Naive thymus-derived CD8-positive, alpha-beta T cell (primary cell): ENCODE measurements around the gene GLUL. TPM values are rescaled to one million over a fixed set of nuclear protein-coding genes. Genes with fewer than 3 reads are reported as not detected.

Experiments
- ATAC-seq, 2 donors: fragments of 150-1000 bp; cut with Tn5 transposase in 1 of 2; sonication (Bioruptor Pico), chemical (Tn5 transposase) in 1 of 2; 1 replicate in 1 of 2; 2 replicates in 1 of 2; pipeline ENCODE4 v1.10.0; 2021; ENCODE audit warnings: mild to moderate bottlenecking in 2 of 2, moderate library complexity in 2 of 2
- POLR2A ChIA-PET: fragments of 350-600 bp; sonication (Branson Sonifier 250); formaldehyde crosslinking; loops from one replicate; lab custom pipeline; 2021; ENCODE audit warnings: antibody characterized with exemption; lab: Charles Lee
- DNase-seq, 10 donors: peaks; one replicate each; pipeline versions ENCODE4 v3.0.0 to v3.0.0-alpha.2; 2020 to 2022
- H3K27ac Mint-ChIP-seq, 10 donors: one replicate each; pipeline ENCODE4 v1.8.0; 2020 to 2022; ENCODE audit warnings: mild to moderate bottlenecking in 10 of 10, mixed read lengths in 10 of 10, moderate library complexity in 4 of 10, inconsistent platforms in 1 of 10
- H3K27me3 Mint-ChIP-seq, 5 donors: one replicate each; pipeline ENCODE4 v1.8.0; 2021 to 2022; ENCODE audit warnings: mixed read lengths in 5 of 5
- H3K36me3 Mint-ChIP-seq, 3 donors: one replicate each; pipeline ENCODE4 v1.8.0; 2020 to 2022; ENCODE audit warnings: mixed read lengths in 3 of 3, mild to moderate bottlenecking in 2 of 3, inconsistent platforms in 1 of 3
- H3K4me1 Mint-ChIP-seq, 4 donors: one replicate each; pipeline ENCODE4 v1.8.0; 2021 to 2022; ENCODE audit warnings: mixed read lengths in 4 of 4
- H3K4me3 Mint-ChIP-seq, 10 donors: one replicate each; pipeline ENCODE4 v1.8.0; 2020 to 2022; ENCODE audit warnings: mild to moderate bottlenecking in 10 of 10, mixed read lengths in 10 of 10, moderate library complexity in 6 of 10, inconsistent platforms in 1 of 10
- H3K9me3 Mint-ChIP-seq, 9 donors: one replicate each; pipeline ENCODE4 v1.8.0; 2020 to 2022; ENCODE audit warnings: mixed read lengths in 9 of 9, mild to moderate bottlenecking in 3 of 9, inconsistent platforms in 1 of 9, moderate library complexity in 1 of 9
- polyA plus RNA-seq, 3 donors: library from polyadenylated mRNA; unstranded; fragments of 300-500 nt; fragmentation: Illumina TruSeq; gene quantifications; one replicate each; pipeline ENCODE4 v1.2.3, GENCODE V29; 2021
- total RNA-seq, 8 experiments: library from RNA in 2 of 8; stranded (reverse) in 2 of 8; gene quantifications; one replicate each; pipeline ENCODE4 v1.2.3 and lab custom pipeline; 2021 to 2026

GLUL gene
- total and polyA plus RNA-seq, 5 experiments from 2014 or later: 4.8 to 38.1 (median 10.2) TPM

DNA sequence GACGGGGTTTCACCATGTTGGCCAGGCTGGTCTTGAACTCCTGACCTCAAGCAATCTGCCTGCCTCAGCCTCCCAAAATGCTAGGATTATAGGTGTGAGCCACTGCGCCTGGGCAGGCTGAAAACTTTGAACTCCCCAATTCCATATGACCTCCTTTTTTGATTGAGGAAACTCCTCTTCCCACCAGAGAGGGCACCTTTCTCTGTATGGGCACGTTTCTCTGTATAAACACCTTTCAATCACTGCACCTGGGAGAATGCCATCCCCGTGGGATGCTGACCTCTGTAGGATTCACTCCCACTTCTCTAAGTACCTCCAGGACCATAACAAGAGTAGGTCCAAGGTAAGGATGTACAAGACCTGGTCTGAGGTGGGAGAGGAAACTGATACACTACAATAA lies 18.5 kb upstream of the GLUL start:
- ATAC-seq (no peak), DNase-seq (no peak)
- Mint-ChIP-seq H3K27me3 (peaks cover 12 to 61% (median 21%) of the 10 kb centered on the region in 5 donors), H3K9me3 (peaks cover 0 to 13% (median 6%) of the 10 kb centered on the region in 9 donors), H3K4me1 (no peaks in the 10 kb centered on the region), H3K36me3 (peaks cover 0 to 7% (median 0%) of the 10 kb centered on the region in 3 donors), H3K27ac (no peak overlapping the region), H3K4me3 (no peak overlapping the region)
- POLR2A ChIA-PET: no interaction called here

DNA sequence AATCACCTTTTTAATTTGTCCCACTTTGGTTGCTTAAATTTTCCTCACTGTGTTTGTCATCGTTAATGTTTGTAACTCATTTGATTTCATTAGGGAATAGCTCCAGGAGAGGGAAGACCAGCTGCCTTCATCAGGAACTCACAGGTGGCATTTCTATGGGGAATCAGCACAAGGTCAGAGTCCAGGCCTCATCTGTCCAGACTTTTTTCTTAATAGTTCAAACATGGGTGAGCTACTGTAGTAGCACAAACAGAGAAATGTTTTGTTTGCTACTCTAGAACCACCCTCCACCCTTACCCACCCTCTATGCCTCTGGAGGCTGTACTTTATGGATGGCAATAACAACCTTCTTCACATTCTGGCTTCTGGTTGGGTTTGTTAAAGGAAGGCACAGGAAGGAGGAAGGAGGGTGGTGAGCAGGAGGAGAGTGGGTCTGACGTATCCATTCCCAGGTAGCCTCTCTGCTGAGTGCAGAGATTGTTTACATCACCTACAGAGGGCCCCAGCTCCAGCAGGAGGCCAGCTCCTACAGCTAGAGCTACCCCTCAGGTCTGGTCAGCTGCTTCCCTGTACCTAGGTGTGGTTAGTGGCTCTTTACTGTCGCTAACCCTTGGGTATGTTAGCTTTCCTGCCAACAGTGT lies 17.0 kb upstream of the GLUL start:
- Mint-ChIP-seq H3K4me1 (no peaks in the 10 kb centered on the region), H3K27ac (no peak overlapping the region), H3K4me3 (no peak overlapping the region), H3K36me3 (peaks cover 0 to 7% (median 0%) of the 10 kb centered on the region in 3 donors), H3K27me3 (peaks cover 8 to 51% (median 16%) of the 10 kb centered on the region in 5 donors), H3K9me3 (peaks cover 0 to 21% (median 6%) of the 10 kb centered on the region in 9 donors)
- POLR2A ChIA-PET: no interaction called here
- ATAC-seq: no peak
- no peak for DNase-seq

DNA sequence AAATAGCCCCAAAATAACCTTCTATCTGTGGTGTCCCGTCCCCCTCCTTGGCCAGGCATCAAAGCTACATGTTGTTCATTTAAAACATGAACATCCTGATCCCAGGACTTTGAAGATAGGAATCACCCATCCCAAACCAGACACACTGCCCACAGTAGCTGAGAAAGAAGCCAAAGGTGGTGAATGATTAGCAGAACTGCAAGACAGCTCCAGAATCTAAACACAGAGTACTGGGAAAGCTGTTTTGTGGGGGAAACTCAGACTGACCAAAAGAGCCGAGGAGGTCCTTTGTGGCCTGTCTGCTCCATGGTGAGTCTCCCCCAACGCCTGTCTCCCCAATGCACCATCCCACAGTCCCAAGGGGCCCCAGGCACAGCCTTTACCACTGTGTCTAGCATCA lies 16.1 kb upstream of the GLUL start:
- Mint-ChIP-seq H3K27ac (no peak overlapping the region), H3K36me3 (peaks cover 0 to 7% (median 0%) of the 10 kb centered on the region in 3 donors), H3K27me3 (peaks cover 8 to 49% (median 16%) of the 10 kb centered on the region in 5 donors), H3K4me3 (no peak overlapping the region), H3K4me1 (no peaks in the 10 kb centered on the region), H3K9me3 (peaks cover 0 to 21% (median 6%) of the 10 kb centered on the region in 9 donors)
- DNase-seq (no peak), ATAC-seq (no peak)
- POLR2A ChIA-PET: no interaction called here

DNA sequence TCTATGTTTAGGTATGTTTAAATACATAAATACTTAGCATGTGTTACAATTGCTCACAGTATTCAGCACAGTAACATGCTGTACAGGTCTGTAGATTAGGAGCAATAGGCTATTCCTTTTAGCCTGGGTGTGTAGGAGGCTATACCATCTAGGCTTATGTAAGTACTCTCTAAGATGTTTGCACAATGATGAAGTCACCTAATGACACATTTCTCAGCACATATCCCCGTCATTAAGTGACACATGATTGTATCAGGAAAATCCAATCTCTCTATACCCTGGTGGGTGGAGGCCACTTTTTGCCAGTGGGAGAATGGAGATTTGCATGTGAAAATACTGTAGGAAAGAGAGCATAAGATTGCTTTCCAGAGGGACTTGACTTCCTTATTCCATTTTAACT lies 14.4 kb upstream of the GLUL start:
- Mint-ChIP-seq H3K4me3 (no peak overlapping the region), H3K27me3 (peaks cover 8 to 49% (median 16%) of the 10 kb centered on the region in 5 donors), H3K9me3 (peaks cover 0 to 21% (median 6%) of the 10 kb centered on the region in 9 donors), H3K27ac (no peak overlapping the region), H3K36me3 (peaks cover 0 to 7% (median 0%) of the 10 kb centered on the region in 3 donors), H3K4me1 (no peaks in the 10 kb centered on the region)
- POLR2A ChIA-PET: interaction anchor here (0.6 kb wide), 1 partner anchor 312 kb away, joined by 3 read pairs; no protein-coding TSS in a partner anchor
- DNase-seq (no peak), ATAC-seq (no peak)

DNA sequence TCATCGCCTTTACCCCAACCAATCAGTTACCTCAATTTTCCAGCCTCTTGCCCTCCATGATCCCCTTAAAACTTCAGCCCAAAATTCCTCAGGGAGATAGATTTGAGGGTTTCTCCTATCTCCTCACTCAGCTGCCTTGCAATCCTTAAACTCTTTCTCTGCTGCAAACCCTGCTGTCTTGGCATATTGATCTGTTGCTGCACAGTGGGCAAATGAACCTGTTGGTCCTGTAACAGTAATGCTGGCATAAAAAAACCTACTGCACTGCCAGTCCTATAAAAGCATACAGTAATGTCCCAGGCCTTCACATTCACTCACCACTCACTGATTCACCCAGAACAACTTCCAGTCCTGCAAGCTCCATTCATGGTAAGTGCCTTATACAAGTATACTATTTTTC lies 14.0 kb upstream of the GLUL start:
- DNase-seq (no peak), ATAC-seq (no peak)
- Mint-ChIP-seq H3K9me3 (peaks cover 0 to 21% (median 6%) of the 10 kb centered on the region in 9 donors), H3K27ac (peak overlapping the region in 1 of 10 donors; percentile 40), H3K4me3 (no peak overlapping the region), H3K27me3 (peaks cover 8 to 47% (median 16%) of the 10 kb centered on the region in 5 donors), H3K4me1 (no peaks in the 10 kb centered on the region), H3K36me3 (peaks cover 0 to 7% (median 0%) of the 10 kb centered on the region in 3 donors)
- POLR2A ChIA-PET: no interaction called here

DNA sequence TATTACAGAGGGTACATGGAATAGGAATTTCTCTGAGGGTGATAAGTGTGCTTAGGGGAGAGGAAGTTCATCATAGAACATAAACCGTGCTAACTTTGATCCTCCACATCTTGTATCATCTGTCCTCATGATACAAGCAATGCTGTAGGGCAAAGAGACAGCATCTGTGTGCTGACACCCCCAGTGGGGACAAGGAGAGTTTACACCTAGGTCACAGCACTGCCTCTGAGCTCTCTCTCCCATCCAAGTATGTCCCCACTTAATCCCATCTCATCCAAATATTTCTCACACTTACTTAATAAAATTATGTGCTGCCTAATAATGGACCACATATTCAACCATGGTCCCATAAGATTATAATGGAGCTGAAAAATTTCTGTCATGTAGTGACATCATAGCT lies 13.2 kb upstream of the GLUL start:
- POLR2A ChIA-PET: no interaction called here
- H3K27me3 Mint-ChIP-seq: peaks cover 8 to 39% (median 16%) of the 10 kb centered on the region in 5 donors
- H3K9me3 Mint-ChIP-seq: peaks cover 0 to 21% (median 6%) of the 10 kb centered on the region in 9 donors
- H3K4me3 Mint-ChIP-seq: no peak overlapping the region
- DNase-seq: no peak
- no peak overlapping the region for H3K27ac Mint-ChIP-seq
- peaks cover 0 to 7% (median 0%) of the 10 kb centered on the region in 3 donors for H3K36me3 Mint-ChIP-seq
- no peak for ATAC-seq
- no peaks in the 10 kb centered on the region for H3K4me1 Mint-ChIP-seq

DNA sequence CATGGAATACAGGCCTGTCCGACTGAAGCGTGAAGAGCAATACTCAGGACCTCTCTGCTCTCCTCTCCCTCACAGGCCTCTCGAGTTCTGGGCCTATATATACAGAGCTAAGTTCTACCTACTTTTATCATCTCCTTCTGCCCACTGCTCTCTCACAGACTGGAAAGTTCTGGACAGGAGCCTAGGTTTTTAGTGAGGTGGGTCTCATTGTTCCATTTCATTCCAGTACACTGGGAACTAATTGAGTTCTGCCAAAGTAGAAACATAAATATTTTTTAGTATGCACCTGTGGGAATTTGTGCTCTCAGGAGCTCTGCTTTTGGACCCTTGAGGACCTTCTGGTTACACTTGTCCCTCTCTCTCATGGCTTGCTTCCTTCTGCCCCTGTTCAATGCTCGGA lies 9.0 kb upstream of the GLUL start, which contains the start of gene TEDDM1:
TSS of gene TEDDM1 (minus strand) at position 101 of the 400 bp plus-strand sequence. CDS start 182 bp downstream, outside the sequence.
- POLR2A ChIA-PET: no interaction called here
- peaks cover 0 to 12% (median 3%) of the 10 kb centered on the region in 9 donors for H3K9me3 Mint-ChIP-seq
- H3K4me3 Mint-ChIP-seq: no peak within 1 kb of the TSS
- peaks cover 2 to 6% (median 4%) of the 10 kb centered on the region in 4 donors for H3K4me1 Mint-ChIP-seq
- H3K27ac Mint-ChIP-seq: peak within 1 kb of the TSS in 1 of 10 donors; percentile 4
- no peak for ATAC-seq
- H3K36me3 Mint-ChIP-seq: peaks cover 0 to 5% (median 0%) of the 10 kb centered on the region in 3 donors
- H3K27me3 Mint-ChIP-seq: peaks cover 4 to 23% (median 10%) of the 10 kb centered on the region in 5 donors
- no peak for DNase-seq

DNA sequence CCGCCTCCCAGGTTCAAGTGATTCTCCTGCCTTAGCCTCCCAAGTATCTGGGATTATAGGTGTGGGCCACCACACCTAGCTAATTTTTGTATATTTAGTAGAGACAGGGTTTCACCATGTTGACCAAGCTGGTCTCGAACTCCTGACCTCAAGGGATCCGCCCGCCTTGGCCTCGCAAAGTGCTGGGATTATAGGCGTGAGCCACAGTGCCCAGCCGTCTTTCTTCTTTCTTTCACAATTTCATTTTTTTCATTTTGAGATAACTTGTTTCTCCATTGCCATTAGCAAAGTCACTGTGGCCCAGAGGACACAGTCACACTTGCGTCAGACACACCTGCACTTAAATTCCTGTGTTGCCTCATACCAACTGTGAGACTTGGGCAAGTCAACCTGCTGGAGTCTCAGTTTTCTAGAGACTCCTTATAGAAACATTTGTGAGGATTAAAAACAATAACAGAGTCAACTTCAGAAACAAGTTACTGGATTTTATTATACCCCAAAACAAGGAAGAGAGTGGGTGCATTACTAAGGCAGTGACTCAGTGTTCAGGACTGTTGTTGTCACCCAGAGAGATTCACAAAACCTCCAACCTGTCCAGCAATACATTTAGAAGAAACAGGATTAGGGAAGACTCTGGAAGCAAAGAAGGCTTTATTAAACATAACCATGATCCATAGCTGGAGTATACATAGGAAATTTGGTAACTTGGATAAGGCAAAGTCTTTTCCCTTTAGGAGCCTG lies 6.2 kb upstream of the GLUL start:
- Mint-ChIP-seq H3K4me3 (no peak overlapping the region), H3K27me3 (peaks cover 2 to 39% (median 12%) of the 10 kb centered on the region in 5 donors), H3K4me1 (peaks cover 2 to 9% (median 6%) of the 10 kb centered on the region in 4 donors), H3K36me3 (no peaks in the 10 kb centered on the region), H3K27ac (no peak overlapping the region), H3K9me3 (no peaks in the 10 kb centered on the region)
- ATAC-seq (no peak), DNase-seq (no peak)
- POLR2A ChIA-PET: no interaction called here

DNA sequence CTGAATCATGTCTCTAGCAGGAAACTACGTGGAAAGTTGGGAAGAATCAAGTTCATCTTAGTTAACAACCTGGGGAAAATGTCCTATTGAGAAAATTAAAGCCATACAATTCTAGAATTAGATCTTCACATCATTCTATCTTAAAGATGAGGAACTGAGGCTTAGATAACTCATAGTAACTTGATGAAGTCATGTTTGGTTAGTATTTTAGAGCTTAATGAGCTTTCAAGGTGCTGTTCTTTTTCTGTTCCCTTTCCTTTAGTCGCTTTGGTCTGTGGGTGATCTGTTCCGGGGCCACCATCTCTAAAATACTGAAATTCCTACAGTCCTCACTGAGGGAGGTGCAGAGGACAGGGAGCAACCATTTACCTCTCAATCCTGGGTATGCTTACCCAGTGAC lies 4.3 kb upstream of the GLUL start:
- no peak for DNase-seq
- H3K36me3 Mint-ChIP-seq: no peaks in the 10 kb centered on the region
- POLR2A ChIA-PET: interaction anchor here (1.5 kb wide), 1 partner anchor 311 kb away, joined by 5 read pairs; no protein-coding TSS in a partner anchor
- no peak overlapping the region for H3K4me3 Mint-ChIP-seq
- H3K27ac Mint-ChIP-seq: no peak overlapping the region
- peaks cover 2 to 51% (median 15%) of the 10 kb centered on the region in 5 donors for H3K27me3 Mint-ChIP-seq
- H3K9me3 Mint-ChIP-seq: no peaks in the 10 kb centered on the region
- peaks cover 6 to 19% (median 15%) of the 10 kb centered on the region in 4 donors for H3K4me1 Mint-ChIP-seq
- no peak for ATAC-seq

DNA sequence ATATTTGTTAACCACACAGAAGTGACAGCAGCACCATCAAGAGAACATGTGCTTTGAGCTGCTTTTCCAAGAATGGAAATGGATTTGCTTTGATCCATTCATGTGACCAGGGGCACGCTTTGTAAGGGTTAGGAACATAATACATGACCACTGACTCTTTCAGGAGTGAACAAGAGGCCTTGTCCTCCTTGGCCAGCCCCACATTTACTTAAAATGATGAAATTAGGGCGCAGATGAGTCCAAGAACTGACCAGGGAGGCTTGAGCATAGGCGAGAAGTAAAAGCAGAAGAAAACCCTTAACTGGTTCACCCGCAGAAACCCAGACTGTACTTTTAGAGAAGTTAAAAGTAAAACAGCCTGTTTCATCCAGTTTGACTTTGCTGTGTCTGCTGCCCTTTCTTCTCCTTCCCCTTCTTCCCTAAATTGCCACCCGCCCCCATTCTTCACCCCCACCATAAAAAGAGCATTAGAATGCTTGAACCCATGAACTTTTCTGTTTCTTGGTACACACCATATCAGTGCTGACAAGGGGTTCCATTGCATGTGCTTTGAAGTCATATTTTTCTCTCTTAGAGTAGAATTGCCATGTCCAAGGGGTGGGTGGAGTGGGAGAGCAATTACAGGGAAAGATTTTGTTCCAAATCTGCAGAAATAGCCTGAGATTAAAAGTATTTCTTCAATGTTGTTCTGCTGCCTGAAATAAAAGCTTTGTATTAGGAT lies 2.6 kb upstream of the GLUL start:
- Mint-ChIP-seq H3K27me3 (peaks cover 6 to 65% (median 17%) of the 10 kb centered on the region in 5 donors), H3K4me1 (peaks cover 15 to 34% (median 28%) of the 10 kb centered on the region in 4 donors), H3K27ac (peak overlapping the region in 1 of 10 donors; percentile 26), H3K36me3 (no peaks in the 10 kb centered on the region), H3K4me3 (peak overlapping the region in 1 of 10 donors; percentile 5), H3K9me3 (no peaks in the 10 kb centered on the region)
- DNase-seq: no peak
- POLR2A ChIA-PET: no interaction called here
- ATAC-seq: no peak

DNA sequence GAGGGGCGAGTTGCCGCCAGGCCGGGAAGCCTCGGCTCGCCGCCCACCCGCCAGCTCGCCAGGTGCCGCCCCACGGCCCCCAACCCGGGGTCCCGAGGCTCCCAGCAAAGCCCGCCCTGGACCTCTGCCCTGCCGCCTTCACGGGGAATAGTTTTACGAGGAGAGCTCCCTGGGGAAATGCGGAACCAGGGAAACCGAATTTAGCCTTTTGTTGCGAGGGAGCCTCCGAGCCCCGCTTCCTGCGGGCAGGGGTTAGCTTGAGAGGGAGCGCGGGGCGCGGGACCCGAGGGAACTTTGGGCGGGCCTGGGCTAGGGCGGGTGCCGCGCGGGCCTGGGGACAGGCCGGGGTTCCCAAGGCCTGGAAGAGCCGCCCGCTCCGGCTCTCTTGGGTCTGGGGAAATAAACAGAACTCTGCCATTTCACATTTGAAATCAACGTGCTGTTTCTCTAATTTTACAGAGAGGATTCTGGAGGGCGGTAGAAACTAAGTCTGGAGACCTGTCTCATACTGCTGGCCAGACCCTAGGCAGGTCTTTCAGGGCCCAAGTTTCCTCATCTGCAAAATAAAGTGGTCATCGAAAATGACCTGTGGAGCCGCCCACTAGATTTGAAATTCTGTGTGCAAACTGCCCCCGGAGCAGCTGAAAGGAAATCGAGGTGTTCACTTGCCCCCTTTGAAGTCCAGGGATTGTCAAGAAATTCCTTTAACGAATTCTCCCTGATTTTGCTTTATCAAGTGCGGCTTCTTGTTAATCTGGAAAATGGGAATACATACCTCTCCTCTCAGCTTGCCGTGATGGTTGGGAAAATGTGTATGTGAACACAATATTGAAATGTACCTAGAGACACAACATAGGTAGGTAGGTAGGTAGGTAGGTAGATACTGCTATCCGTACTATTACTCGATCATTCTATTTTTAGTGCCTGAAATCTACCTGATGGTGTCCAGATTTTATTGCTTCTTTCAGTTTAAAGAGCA lies 749 bp upstream of the GLUL start:
- H3K27ac Mint-ChIP-seq: peak overlapping the region in 3 of 10 donors; percentile 9 to 29 (median 22)
- peak overlapping the region; percentile 49 to 97 (median 76) for H3K4me3 Mint-ChIP-seq

More for the DNA sequence above, 749 bp upstream of the GLUL start:
- DNase-seq (peak in 6 of 10 donors; percentile 2 to 23 (median 12)), ATAC-seq (peak in 1 of 2 donors; percentile 24)
- H3K36me3 Mint-ChIP-seq: no peaks in the 10 kb centered on the region
- POLR2A ChIA-PET: interaction anchor here (1.2 kb wide), 1 partner anchor 307 kb away, joined by 4 read pairs; no protein-coding TSS in a partner anchor
- H3K9me3 Mint-ChIP-seq: no peaks in the 10 kb centered on the region
- H3K4me1 Mint-ChIP-seq: peaks cover 18 to 38% (median 29%) of the 10 kb centered on the region in 4 donors
- peaks cover 6 to 65% (median 17%) of the 10 kb centered on the region in 5 donors for H3K27me3 Mint-ChIP-seq
